Hematopoietic multipotent progenitor cell (in vitro differentiated cells): Measurements from ENCODE around the gene FADS2. TPM values are rescaled to one million over a fixed set of nuclear protein-coding genes. Genes with fewer than 3 reads are reported as not detected.

Experiments
- DNase-seq, 3 donors: peaks; one replicate each; pipeline ENCODE4 v3.0.0-alpha.2; 2011 to 2015; ENCODE audit warnings: low read depth in 2 of 3, low spot score in 2 of 3
- small RNA-seq: library from RNA; depleted of rRNA; stranded (forward); fragments of <200 nt; gene quantifications from one replicate; pipeline ENCODE3, GENCODE V24; 2012
- total RNA-seq: library from RNA; depleted of rRNA; stranded (reverse); fragments of >200 nt; gene quantifications from one replicate; pipeline ENCODE4 v1.2.3, GENCODE V29; 2012

The FADS2 gene
- total RNA-seq, 1 donor: 110 TPM

DNA sequence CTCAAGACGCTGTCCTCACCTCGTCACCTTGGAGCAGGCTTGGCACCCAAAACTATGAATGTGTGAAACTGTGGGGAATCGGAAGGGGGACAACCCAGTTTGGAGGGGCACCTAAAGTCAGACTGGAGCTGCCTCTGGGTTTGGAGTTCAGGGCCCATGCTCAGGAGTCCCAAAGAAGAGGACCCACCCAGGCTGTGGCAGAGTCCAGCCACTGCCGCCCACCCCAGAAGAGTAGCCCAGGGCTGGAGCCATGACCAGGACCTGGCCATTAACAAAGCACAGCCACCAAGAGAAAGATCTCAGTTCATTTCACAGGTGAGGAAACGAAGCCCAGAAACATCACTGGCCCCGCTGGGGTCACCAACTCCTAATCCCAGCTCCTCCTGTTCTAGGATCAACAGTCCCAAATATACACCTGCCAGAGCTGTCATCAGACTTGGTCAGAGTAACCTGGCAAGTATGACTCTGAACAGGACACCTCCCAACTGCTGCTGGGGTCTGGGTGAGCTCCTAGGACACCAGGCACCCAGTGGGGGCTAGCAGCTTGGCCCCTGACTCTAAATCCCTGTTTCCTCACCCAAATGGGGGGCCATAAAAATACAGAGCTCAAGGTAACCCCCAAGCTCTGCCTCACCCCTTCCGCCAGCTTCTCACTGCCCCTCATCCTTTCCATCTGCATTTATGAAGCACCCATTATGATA, 86.5 kb downstream of the FADS2 start:
- no peak for DNase-seq

- DNase-seq: no peak
These were observed 88.7 kb downstream of the FADS2 start for GRCh38 chr11:61916737-61917333.

Small RNA genes lying within 50 kb of the gene (small RNA-seq; reads per million reads assigned to genes)
- not detected for gene MIR6746

Other genes with a start within 250 kb of the FADS2 start
- 0.27 TPM for gene SYT7, start 247.2 kb upstream of the FADS2 start, total RNA-seq
- 0.54 TPM for gene DAGLA, start 147.9 kb upstream of the FADS2 start, total RNA-seq
- gene MYRF, start 75.7 kb upstream of the FADS2 start, total RNA-seq: 0.27 TPM
- 96.7 TPM for gene TMEM258, start 35.7 kb upstream of the FADS2 start, total RNA-seq
- gene FEN1, start 35.4 kb upstream of the FADS2 start, total RNA-seq: 31.5 TPM
- gene FADS1, start 11.3 kb upstream of the FADS2 start, total RNA-seq: 61.1 TPM
- 52.2 TPM for gene FADS3, start 63.2 kb downstream of the FADS2 start, total RNA-seq
- 0.54 TPM for gene RAB3IL1, start 89.3 kb downstream of the FADS2 start, total RNA-seq
- 1.9 TPM for gene BEST1, start 122.1 kb downstream of the FADS2 start, total RNA-seq
- gene FTH1, start 139.3 kb downstream of the FADS2 start, total RNA-seq: 500 TPM